Spleen (tissue), 7 donors: ENCODE results near the gene WSCD2.

Experiments used
- POLR2A ChIP-seq, 3 donors: fragments of 450-650 bp; IDR thresholded peaks; one replicate each; pipeline ENCODE4 v1.5.1; 2017; ENCODE audit warnings: antibody characterized with exemption in 3 of 3, mild to moderate bottlenecking in 1 of 3
- TF ChIP-seq, protein P1 (sequence below), 11 experiments: fragments of 200-600 bp in 7 of 11; fragments of 450-650 bp in 4 of 11; sonication (generic) in 4 of 11; IDR thresholded peaks in 8 of 11; conservative IDR thresholded peaks in 3 of 11; 1 replicate in 7 of 11; 2 replicates in 4 of 11; pipeline versions ENCODE4 v1.4.0 to v1.8.0; 2016 to 2021; ENCODE audit warnings: antibody characterized with exemption in 11 of 11, inconsistent platforms in 4 of 11, mild to moderate bottlenecking in 1 of 11
- donor health status: DM: no; HTN: no; CAD: no; lungs with moderate emphysema.
- donor health status: DM: no; HTN: no; CAD: no.
- donor health status: DM: no; HTN: no; CAD: no.

DNA sequence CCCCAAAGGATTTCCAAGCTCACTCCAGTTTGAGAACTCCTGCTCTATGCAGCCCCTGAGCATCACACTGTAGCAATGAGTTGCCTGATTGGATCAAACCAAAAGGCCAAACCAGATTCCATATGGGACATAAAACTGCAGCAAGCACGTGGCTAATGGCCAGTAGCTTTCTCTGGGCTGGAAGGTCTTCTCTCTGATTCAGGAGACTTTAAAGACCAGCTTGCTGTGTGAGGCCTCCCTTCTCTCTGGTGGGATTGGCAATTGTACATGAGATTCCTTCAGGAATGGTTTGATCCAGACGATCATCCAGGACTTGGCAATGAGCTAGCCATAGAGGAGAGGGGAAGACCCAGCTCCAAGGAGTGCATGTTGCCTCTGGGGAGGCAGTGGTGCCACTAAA lies 50.2 kb downstream of the WSCD2 start:
- TF ChIP-seq, protein P1, sequence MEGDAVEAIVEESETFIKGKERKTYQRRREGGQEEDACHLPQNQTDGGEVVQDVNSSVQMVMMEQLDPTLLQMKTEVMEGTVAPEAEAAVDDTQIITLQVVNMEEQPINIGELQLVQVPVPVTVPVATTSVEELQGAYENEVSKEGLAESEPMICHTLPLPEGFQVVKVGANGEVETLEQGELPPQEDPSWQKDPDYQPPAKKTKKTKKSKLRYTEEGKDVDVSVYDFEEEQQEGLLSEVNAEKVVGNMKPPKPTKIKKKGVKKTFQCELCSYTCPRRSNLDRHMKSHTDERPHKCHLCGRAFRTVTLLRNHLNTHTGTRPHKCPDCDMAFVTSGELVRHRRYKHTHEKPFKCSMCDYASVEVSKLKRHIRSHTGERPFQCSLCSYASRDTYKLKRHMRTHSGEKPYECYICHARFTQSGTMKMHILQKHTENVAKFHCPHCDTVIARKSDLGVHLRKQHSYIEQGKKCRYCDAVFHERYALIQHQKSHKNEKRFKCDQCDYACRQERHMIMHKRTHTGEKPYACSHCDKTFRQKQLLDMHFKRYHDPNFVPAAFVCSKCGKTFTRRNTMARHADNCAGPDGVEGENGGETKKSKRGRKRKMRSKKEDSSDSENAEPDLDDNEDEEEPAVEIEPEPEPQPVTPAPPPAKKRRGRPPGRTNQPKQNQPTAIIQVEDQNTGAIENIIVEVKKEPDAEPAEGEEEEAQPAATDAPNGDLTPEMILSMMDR (IDR thresholded peaks at IDR 0.05 in 8 of 11, conservative IDR thresholded peaks at IDR 0.05 in 3 of 11): no peak
- no peak for TF ChIP-seq POLR2A (IDR thresholded peaks at IDR 0.05)
